IMR-90 (cell line): ENCODE measurements around the gene ADGRF3. TPM values are rescaled to one million over a fixed set of nuclear protein-coding genes. Genes with fewer than 3 reads are reported as not detected.

Experiments used
- ATAC-seq: fragments of 200-7000 bp; cut with Tn5 transposase; 2 replicates; pipeline ENCODE4 v1.9.1; 2020; ENCODE audit warnings: low read depth, mild to moderate bottlenecking, moderate library complexity
- BruUV-seq: library from RNA; stranded (reverse); fragments of 400-500 nt; replicated peaks from 2 replicates; lab custom pipeline; 2021; lab: Mats Ljungman, UMichigan
- CTCF ChIA-PET: fragments of 300-600 bp; formaldehyde crosslinking; extraction: SDS; loops from one replicate; lab custom pipeline; 2021; ENCODE audit warnings: antibody characterized with exemption; lab: Yijun Ruan, JAX
- POLR2A ChIA-PET: fragments of 300-600 bp; sonication (Branson Sonifier 250); formaldehyde crosslinking; loops from one replicate; lab custom pipeline; 2022; ENCODE audit warnings: antibody characterized with exemption; ENCODE audit not compliant: unreplicated experiment; lab: Charles Lee
- DNase-seq: peaks from one replicate; pipeline ENCODE4 v3.0.0; 2013
- H2AFZ ChIP-seq: replicated peaks from 2 replicates; pipeline ENCODE3; 2013; ENCODE audit warnings: low read length, mild to moderate bottlenecking; ENCODE audit not compliant: poor library complexity
- H2AK5ac ChIP-seq: 2 replicates; pipeline ENCODE4 v1.6.1; 2013; ENCODE audit warnings: low read depth, low read length, inconsistent platforms
- H2AK9ac ChIP-seq: replicated peaks from 2 replicates; pipeline ENCODE3; 2013; ENCODE audit warnings: mild to moderate bottlenecking, low read depth, low read length, moderate library complexity; ENCODE audit not compliant: poor library complexity
- H2BK120ac ChIP-seq: 2 replicates; pipeline ENCODE4 v1.6.1; 2013; ENCODE audit warnings: low read depth, low read length, inconsistent platforms
- H2BK15ac ChIP-seq: 3 replicates; pipeline ENCODE4 v1.6.1; 2013; ENCODE audit warnings: low read depth, low read length, inconsistent platforms
- H2BK20ac ChIP-seq: 2 replicates; pipeline ENCODE4 v1.6.1; 2013; ENCODE audit warnings: low read depth, mild to moderate bottlenecking, inconsistent platforms, low read length, moderate library complexity
- H2BK5ac ChIP-seq: 2 replicates; pipeline ENCODE4 v1.6.1; 2013; ENCODE audit warnings: mild to moderate bottlenecking, low read depth, low read length, inconsistent platforms; ENCODE audit not compliant: poor library complexity, severe bottlenecking
- H3K14ac ChIP-seq: replicated peaks from 2 replicates; pipeline ENCODE4 v1.6.1; 2013; ENCODE audit warnings: low read depth, low read length, inconsistent platforms
- H3K18ac ChIP-seq: 2 replicates; pipeline ENCODE4 v1.6.1; 2013; ENCODE audit warnings: low read depth, low read length, control low read depth
- H3K23ac ChIP-seq: 2 replicates; pipeline ENCODE4 v1.6.1; 2013; ENCODE audit warnings: low read depth, low read length, inconsistent platforms
- H3K27ac ChIP-seq: 2 replicates; pipeline ENCODE4 v1.5.1; 2013; ENCODE audit warnings: mild to moderate bottlenecking, control low read depth, low read length; ENCODE audit not compliant: insufficient read depth
- H3K27me3 ChIP-seq: 2 replicates; pipeline ENCODE4 v1.6.1; 2013; ENCODE audit warnings: low read length; ENCODE audit not compliant: control insufficient read depth, insufficient read depth
- H3K36me3 ChIP-seq: 2 replicates; pipeline ENCODE4 v1.6.1; 2013; ENCODE audit warnings: low read length, mixed read lengths; ENCODE audit not compliant: control insufficient read depth, insufficient read depth
- H3K4ac ChIP-seq: 2 replicates; pipeline ENCODE4 v1.6.1; 2013; ENCODE audit warnings: low read depth, low read length, inconsistent platforms
- H3K4me1 ChIP-seq: 2 replicates; pipeline ENCODE4 v1.6.1; 2013; ENCODE audit warnings: low read length, mixed read lengths; ENCODE audit not compliant: control insufficient read depth, insufficient read depth
- H3K4me2 ChIP-seq: 2 replicates; pipeline ENCODE4 v1.6.1; 2013; ENCODE audit warnings: low read depth, mild to moderate bottlenecking, control low read depth, low read length, moderate library complexity
- H3K4me3 ChIP-seq: 2 replicates; pipeline ENCODE4 v1.5.1; 2013; ENCODE audit warnings: low read depth, mild to moderate bottlenecking, control low read depth, low read length, moderate library complexity; ENCODE audit not compliant: insufficient read depth
- H3K56ac ChIP-seq: 2 replicates; pipeline ENCODE4 v1.6.1; 2013; ENCODE audit warnings: low read length, inconsistent platforms; ENCODE audit not compliant: insufficient read depth; ENCODE audit errors: extremely low read depth
- H3K79me1 ChIP-seq, 2 experiments: 2 replicates each; pipeline ENCODE4 v1.6.1; 2013; ENCODE audit warnings: low read length in 2 of 2, inconsistent platforms in 1 of 2, low read depth in 1 of 2
- H3K9ac ChIP-seq: 2 replicates; pipeline ENCODE4 v1.6.1; 2013; ENCODE audit warnings: low read depth, low read length, control low read depth
- H3K9me1 ChIP-seq: 2 replicates; pipeline ENCODE4 v1.6.1; 2013; ENCODE audit warnings: low read length, inconsistent platforms; ENCODE audit not compliant: insufficient read depth
- H3K9me3 ChIP-seq: 2 replicates; pipeline ENCODE4 v1.6.1; 2013; ENCODE audit warnings: low read length; ENCODE audit not compliant: control insufficient read depth, insufficient read depth
- H4K20me1 ChIP-seq: 2 replicates; pipeline ENCODE4 v1.6.1; 2013; ENCODE audit warnings: low read length, inconsistent platforms; ENCODE audit not compliant: insufficient read depth
- H4K5ac ChIP-seq: 2 replicates; pipeline ENCODE4 v1.6.1; 2013; ENCODE audit warnings: mild to moderate bottlenecking, low read depth, low read length, control low read depth
- H4K8ac ChIP-seq, 2 experiments: 2 replicates each; pipeline ENCODE4 v1.6.1; 2013; ENCODE audit warnings: low read depth in 2 of 2, low read length in 2 of 2, control low read depth in 1 of 2, inconsistent platforms in 1 of 2
- H4K91ac ChIP-seq: 2 replicates; pipeline ENCODE4 v1.6.1; 2013; ENCODE audit warnings: low read depth, low read length, inconsistent platforms; ENCODE audit not compliant: insufficient read depth
- BHLHE40 ChIP-seq: fragments of 150-350 bp; IDR thresholded peaks from 2 replicates; pipeline ENCODE4 v1.6.1; 2016; ENCODE audit warnings: mild to moderate bottlenecking, low read depth, low read length
- CHD1 ChIP-seq: IDR thresholded peaks from 2 replicates; pipeline ENCODE4 v1.6.1; 2012; ENCODE audit warnings: low read depth, low read length, improper control_type of control experiment
- MAZ ChIP-seq: IDR thresholded peaks from 2 replicates; pipeline ENCODE4 v1.6.1; 2012; ENCODE audit warnings: low read depth, mild to moderate bottlenecking, low read length, improper control_type of control experiment, moderate library complexity, borderline replicate concordance
- NFE2L2 ChIP-seq: fragments of 150-350 bp; IDR thresholded peaks from 2 replicates; pipeline ENCODE4 v1.6.1; 2016; ENCODE audit warnings: low read depth, mild to moderate bottlenecking, low read length
- POLR2A ChIP-seq: IDR thresholded peaks from 2 replicates; pipeline ENCODE4 v1.6.1; 2012; ENCODE audit warnings: mild to moderate bottlenecking, low read depth, low read length
- RAD21 ChIP-seq: IDR thresholded peaks from 2 replicates; pipeline ENCODE4 v1.6.1; 2012; ENCODE audit warnings: low read length, improper control_type of control experiment
- WGBS, 2 experiments: methylation state at CpG; one replicate each; pipeline versions ENCODE4 v1.1.5 to v1.1.7; 2013; ENCODE audit warnings: missing lambda C conversion rate in 2 of 2; ENCODE audit not compliant: insufficient read length in 1 of 2; ENCODE audit errors: extremely low coverage in 2 of 2; 5-methylcytosine and 5-hydroxymethylcytosine counted together
- dilution Hi-C: fragments of 300-500 bp; cut with HindIII; formaldehyde crosslinking; loops from one replicate; pipeline ENCODE4 v1.14.3; 2018; ENCODE audit warnings: low sequenced_read_pairs; ENCODE audit not compliant: unreplicated experiment
- in situ Hi-C: fragments of 300-500 bp; cut with MboI; formaldehyde crosslinking; loops from 3 replicates; pipeline ENCODE4 v1.14.3; 2019; ENCODE audit warnings: low sequenced_read_pairs, inconsistent platforms, mixed read lengths
- intact Hi-C: fragments of 100-400 bp; cut with micrococcal nuclease; formaldehyde crosslinking; loops from 2 replicates; pipeline ENCODE4 v1.10.0; 2022
- polyA plus RNA-seq, 3 experiments: library from polyadenylated mRNA; depleted of rRNA; stranded (reverse); fragments of >200 nt; gene quantifications; 2 replicates each; pipeline ENCODE4 v1.2.3, GENCODE V29; 2012; ENCODE audit warnings: low replicate concordance in 1 of 3
- total RNA-seq: library from RNA; depleted of rRNA; stranded (reverse); fragments of >200 nt; gene quantifications from 2 replicates; pipeline ENCODE4 v1.2.3, GENCODE V29; 2012

Gene ADGRF3
- total and polyA plus RNA-seq, 2 of the 4 experiments (the other 2 are of a cell fraction) = 0.15 TPM; not detected in 1

- dilution Hi-C loops (no loop called here), intact Hi-C loops (loop anchor here (1.0 to 10.0 kb wide), 5 partner anchors 8 to 397 kb away; partner anchors contain the start of genes HADHA and HADHB), in situ Hi-C loops (loop anchor here (25.0 kb wide), 1 partner anchor 385 kb away; no protein-coding TSS in a partner anchor)
- no peak overlapping the region for H2BK120ac ChIP-seq
- H3K18ac ChIP-seq = no peak overlapping the region
- H3K79me1 ChIP-seq = peaks cover 22 to 59% of the 10 kb centered on the region in 2 experiments; a peak in 3 of 4 replicates
- no peak overlapping the region for H4K91ac ChIP-seq
- peak overlapping the region in 1 of 2 experiments; percentile 7; a peak in 1 of 4 replicates for H4K8ac ChIP-seq
- 0 out of 2 replicates have a peak overlapping the region, but pooled peaks have one; percentile 84 for H3K14ac ChIP-seq
- peak overlapping the region; percentile 89; the same call in 1 of the 2 replicates for H3K23ac ChIP-seq
- H2AFZ ChIP-seq = no peak overlapping the region
- CTCF ChIA-PET = no interaction called here
- H4K5ac ChIP-seq = no peak overlapping the region
- no peak overlapping the region for H2AK9ac ChIP-seq
- H3K27me3 ChIP-seq = no peaks in the 10 kb centered on the region
- TF ChIP-seq MAZ (no peak), RAD21 (no peak), POLR2A (0 out of 2 replicates have a peak, but pooled peaks have one; percentile 1), NFE2L2 (no peak), CHD1 (no peak), BHLHE40 (no peak)
- peak overlapping the region; percentile 67 for H3K4me3 ChIP-seq
- H3K9me3 ChIP-seq = no peaks in the 10 kb centered on the region
- H2AK5ac ChIP-seq = 0 out of 2 replicates have a peak overlapping the region, but pooled peaks have one; percentile 21
- peak overlapping the region; percentile 38; the same call in 1 of the 2 replicates for H3K27ac ChIP-seq
- no peak for ATAC-seq
- DNase-seq = peak; percentile 33
- no TSS peak for BruUV-seq
- H3K9me1 ChIP-seq = no peaks in the 10 kb centered on the region
- no peaks in the 10 kb centered on the region for H3K4me1 ChIP-seq
- peak overlapping the region; percentile 96 for H3K4me2 ChIP-seq
- peaks cover 14% of the 10 kb centered on the region for H4K20me1 ChIP-seq
- H3K4ac ChIP-seq = 0 out of 2 replicates have a peak overlapping the region, but pooled peaks have one; percentile 42
- H3K56ac ChIP-seq = 0 out of 2 replicates have a peak overlapping the region, but pooled peaks have one; percentile 79
- H3K9ac ChIP-seq = peak overlapping the region; percentile 63
- peak overlapping the region; percentile 25 for H2BK5ac ChIP-seq
- no peak overlapping the region for H2BK15ac ChIP-seq
- no peaks in the 10 kb centered on the region for H3K36me3 ChIP-seq
- POLR2A ChIA-PET = no interaction called here
- 7% methylated on average over 3 of the region's 5 CpGs; no CpG with 5 or more reads in 1 of the 2 experiments for WGBS, 2 experiments
- H2BK20ac ChIP-seq = no peak overlapping the region
Observed at GRCh38 chr2:26347286-26347865, 787 bp upstream of the ADGRF3 start.
